NCI-H2227 treated with DMSO at 0.1 percent for 48 hours (cell line): ENCODE data around the gene CARS1.

ENCODE experiments used
- DNase-seq: peaks from one replicate; lab custom pipeline; 2025; lab: John Stamatoyannopoulos, UW

The CARS1 gene

DNA sequence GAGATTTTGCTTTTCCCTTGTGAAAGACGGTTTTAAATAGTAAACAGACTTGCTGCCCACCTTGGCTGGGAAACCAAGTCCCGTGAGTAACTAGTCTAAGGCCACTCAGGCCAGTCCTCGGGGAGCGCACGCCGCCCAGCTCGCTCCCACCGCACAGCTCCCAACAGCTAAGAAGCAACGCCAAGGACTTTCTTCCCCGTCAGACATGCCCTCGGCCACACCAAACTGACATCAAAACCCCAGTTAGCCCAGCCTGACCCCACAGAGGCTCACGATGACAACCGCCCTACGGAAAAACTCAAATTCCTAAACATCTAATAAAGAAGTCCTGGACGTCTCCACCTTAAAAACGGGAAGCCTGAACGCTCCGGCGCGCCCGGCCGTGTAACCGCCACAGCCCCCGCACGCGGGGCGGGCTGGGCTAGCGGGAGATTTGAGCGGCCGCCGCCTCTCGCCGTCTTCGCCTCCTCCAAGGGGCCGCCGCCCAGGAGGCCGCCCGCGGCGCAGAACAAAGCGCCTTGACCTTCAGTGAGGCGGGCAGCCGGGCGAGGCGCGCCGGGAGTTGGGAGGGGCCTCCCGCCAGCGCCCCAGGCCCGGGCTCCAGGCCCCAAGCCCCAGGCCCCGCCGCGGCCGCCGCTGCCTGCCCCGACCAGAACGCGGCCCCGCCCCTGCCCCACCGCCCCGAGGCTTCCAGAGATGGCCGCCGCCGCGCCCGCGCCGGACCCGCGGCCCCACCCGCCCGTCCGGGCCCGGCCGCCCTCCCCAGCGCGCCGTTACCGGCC lies 65.6 kb downstream of the CARS1 start:
- DNase-seq, result no peak

DNA sequence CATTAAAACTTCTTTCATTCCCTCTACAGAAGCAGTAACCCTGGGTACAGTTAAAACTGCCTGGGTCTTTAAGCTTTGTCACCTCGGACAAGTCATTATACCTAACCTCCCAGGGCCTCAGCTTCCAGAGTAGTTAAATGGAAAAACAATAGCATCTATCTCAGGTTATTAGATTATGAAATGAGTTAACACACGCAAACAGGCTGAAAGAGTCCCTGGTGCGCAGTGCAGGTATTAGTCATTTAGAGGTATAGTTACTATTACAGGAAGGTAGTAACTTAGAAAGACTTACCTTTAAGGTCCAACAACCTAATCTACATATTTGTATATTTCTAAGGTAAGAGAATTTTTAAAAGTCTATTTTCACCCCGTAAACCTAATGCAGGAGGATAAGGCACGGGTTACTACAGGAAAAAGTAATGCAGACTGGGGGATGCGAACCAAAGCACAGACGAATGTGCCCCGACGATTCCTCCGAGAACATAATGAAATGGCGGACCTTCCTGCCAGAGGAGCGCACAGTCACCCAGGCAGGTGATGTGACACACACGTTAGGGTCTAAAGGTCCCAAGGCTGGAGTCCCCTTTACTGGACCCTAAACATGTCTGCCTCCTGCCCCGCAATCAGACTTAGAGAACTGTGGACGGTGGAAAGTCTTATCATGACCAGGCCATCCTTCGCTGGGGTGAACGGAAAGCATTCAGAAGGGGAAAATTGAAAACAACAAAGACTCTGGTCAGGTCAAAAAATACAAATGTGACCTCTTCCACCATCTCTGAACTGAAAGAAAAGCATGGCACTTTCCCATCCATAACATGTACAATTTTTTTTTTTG lies 66.4 kb downstream of the CARS1 start:
- no peak for DNase-seq

DNA sequence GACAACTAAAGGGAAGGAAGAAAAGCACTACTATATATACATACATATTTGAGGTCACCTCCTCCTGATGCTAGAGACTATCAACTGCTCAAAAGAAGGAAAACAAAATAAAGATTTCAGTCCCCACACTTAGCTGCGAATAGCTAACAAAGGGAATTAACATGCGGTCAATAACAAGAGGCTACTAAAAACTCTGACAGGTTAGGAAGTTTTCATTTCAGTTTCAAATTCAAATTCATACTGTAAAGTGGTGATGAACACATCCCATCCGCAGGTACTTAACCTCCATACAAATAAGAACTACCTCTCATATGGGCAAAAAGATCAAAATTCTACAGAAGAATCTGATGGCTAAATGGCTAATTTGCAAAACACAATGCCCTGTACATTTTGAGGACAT lies 67.7 kb downstream of the CARS1 start:
- DNase-seq, result no peak

DNA sequence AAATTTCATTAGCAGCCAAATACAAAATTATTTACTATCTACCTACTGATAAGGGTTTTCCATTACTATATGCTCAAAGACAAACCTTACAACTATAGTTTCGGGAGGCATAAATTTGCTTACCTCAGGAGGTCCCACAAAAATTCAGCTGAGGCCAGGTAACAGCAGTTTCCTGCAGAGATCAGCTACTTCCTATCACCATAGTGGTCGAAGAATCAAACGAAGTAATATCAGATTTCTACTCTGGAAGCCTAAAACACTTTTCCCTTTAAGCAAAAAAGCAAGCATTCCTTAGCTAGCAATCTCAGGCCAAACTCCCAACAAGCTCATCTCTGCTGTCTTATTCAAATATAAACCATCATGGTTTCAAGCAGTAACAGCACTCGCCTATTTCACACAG lies 68.2 kb downstream of the CARS1 start:
- DNase-seq, result no peak

DNA sequence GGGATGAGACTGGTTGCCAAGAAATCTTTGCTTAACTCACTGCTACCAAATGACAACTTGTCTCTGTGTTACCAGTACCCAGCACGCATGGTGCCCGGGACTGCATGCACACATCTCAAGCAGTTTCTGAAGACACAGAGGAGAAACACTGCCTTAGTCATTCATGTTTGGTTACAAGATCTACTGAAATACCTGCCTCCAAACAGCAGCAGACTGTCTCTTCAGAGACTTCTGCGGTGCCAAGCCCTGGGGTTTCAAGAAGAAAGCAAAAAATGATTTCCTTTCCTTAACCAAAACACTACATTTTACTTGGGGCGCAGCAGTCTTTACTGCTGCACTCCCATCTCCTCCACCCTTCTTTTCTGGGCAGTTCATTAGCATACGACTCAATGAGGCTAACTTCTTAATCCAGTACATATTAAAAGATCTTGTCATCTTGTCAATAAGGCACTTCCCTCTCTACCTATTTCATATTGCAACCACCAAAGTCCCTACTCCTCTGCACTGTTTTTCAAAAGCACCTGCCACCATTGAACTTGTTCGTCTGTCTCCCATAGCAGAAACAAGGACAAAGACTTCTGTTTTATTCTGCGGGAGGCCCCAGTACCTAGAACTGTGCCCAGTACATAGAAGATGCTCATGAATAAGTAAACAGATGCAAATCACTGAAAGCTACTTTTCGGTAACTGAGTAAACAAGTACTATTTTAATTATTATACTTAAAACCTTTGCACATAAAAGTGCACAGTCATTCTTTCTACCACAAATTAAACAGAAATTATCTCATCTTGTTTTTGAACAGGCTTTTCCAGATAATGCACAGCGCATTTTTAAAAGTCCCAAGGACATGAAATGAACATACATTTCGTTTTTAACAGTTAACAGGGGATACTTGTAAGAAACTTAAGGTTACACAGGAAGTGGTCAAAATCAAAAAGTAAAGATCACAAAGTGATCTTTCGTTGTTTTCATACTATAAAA lies 69.1 kb downstream of the CARS1 start:
- no peak for DNase-seq

DNA sequence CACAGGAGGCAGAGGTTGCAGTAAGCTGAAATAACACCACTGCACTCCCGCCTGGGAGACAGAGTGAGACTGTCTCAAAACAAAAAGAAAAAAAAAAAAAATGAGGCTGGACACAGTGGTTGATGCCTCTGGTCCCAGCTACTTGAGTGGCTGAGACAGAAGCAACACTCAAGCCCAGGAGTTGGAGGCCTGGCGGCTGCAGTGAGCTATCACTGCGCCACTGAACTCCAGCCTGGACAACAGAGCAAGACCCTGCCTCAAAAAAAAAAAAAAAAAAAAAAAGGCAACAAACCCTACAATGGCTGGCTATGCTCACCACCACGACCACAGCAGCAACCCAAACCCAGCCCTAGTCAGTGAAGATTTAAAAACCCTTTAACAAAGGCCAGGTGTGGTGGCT lies 73.3 kb downstream of the CARS1 start:
- no peak for DNase-seq

DNA sequence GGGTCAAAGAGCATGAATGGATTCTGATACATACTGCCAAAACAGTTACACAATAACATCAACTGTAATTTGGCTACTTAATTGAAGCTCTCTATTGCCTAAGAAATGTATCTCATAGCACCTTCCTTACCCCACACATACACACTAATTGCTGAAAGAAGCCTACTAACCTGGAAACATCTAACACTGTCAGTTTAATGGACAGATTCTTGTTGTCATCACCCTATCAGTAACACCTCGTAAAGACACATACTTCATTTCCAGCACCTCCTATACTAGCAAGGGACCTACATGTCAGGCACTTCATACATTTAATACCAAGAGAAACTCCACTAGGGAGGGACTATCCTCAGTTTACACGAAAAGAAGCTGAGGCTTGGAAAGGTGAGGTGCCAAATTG lies 75.0 kb downstream of the CARS1 start:
- DNase-seq, result no peak

DNA sequence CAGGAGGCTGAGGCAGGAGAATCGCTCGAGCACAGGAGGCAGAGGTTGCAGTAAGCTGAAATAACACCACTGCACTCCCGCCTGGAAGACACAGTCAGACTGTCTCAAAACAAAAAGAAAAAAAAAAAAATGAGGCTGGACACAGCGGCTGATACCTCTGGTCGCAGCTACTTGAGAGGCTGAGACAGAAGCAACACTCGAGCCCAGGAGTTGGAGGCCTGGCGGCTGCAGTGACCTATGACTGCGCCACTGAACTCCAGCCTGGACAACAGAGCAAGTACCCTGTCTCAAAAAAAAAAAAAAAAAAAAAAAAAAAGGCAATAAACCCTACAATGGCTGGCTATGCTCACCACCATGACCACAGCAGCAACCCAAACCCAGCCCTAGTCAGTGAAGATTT lies 76.1 kb downstream of the CARS1 start:
- no peak for DNase-seq

DNA sequence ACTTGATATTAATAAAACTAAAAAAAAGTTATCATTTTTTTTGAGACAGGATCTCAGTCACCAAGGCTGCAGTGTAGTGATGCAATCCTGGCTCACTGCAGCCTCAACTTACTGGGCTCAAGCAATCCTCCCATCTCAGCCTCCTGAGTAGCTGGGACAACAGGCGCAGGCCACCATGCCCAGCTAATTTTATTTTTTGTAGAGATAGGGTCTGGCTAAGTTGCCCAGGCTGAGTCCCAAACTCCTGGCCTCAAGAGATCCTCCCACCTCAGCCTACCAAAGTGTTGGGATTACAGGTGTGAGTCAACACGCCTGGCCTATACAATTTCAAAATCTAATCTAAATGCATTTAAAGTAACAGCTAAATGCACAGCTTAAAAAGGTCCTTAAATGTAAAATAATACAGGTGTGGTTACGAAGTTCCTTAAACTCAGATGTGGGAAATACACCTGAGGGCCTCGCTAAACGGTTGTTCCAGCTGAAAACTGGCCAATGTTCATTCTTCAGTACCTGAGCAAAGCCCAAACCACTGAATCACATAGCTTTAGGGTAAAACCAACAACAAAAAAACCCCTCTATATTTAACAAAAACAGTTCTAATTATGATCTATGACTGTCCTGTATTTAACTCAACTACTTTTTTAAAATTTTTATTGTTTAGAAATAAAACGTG lies 76.9 kb downstream of the CARS1 start:
- no peak for DNase-seq

DNA sequence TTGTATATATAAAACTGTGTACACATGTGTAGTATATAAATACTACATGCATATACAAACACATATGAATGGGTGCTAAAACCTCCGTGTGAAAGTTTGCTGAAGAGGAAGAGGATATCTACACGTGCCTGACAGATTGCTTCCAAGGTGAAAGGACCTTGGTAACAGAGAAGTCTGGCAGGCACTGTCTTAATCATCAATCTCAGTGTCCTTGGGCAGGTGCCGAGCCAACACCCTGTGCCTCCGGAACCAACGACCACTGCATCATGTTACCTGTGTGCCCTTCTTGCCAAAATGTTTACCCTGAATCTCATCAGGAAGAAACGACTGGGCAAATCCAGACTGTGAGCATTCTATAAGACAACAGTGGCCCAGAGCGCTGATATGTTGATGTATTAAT lies 80.1 kb downstream of the CARS1 start:
- DNase-seq, result no peak

DNA sequence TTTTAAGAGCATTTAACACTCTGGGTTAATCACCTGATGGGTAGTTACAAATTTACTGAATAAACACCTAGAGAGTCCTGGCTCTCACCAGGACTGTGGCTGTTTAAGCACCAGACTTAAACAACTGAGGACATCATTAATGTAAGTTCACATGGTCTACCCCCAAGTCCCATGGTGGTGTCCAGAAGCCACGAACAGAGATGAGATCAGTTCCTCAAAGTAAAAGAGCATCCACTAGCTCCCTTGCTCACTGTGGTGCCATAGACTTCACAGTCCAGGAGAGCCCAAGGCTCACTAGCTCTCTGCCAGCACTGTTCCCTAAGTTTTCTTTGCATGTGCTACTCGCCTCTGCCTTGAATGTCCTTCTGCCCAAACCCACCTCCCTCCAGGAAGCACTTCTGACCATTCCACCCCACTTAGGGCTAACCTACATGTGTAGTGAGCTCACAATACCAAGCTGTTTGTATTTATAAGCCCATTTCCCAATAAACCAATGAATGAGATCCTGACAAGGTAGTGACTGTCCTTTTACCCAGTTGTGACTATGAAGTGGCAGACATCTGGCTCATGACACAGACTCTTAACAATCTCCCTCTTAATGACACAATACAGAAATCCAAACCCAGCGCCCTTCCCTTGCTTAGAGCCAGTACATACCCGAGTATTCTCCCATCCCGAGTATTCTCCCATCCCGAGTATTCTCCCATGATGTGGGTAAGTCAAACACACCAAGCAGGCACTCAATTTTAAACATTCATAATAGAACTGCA lies 80.7 kb downstream of the CARS1 start:
- DNase-seq, result no peak

DNA sequence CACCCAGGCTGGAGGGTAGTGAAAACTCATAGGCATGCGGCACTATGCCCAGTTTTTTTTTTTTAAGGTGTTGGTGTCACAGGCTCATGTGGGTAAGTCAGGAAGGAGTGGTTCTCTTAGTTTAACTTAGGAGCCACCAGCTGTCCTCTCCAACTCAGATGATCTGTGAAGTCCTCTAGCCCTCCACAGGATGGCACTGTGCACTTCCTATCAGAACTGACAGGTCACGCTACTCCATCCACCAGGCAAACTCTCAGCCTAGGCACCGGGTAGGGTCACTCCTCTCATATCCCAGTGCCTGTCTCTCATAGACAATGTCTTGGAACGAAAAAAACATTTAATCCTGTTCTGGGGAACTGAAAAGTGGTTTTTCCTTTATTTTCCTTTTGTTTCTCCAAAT lies 81.6 kb downstream of the CARS1 start:
- no peak for DNase-seq

DNA sequence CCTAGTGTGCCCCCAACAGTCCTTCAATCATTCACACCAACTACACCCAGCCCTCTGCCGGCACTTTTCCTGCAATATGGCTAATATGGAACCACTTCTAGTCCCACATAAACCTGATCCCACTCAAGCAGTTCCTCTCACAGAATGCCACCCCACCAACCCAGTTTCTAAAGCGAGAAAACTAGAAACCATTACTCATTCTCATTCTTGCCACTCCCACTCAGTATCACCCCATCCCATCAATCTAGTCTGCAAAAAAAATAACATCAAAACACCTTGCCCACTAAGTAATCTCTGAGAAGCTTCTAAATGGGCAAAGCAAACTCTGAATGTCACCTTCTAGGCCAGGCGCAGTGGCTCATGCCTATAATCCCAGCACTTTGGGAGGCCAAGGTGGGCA lies 83.0 kb downstream of the CARS1 start:
- no peak for DNase-seq

DNA sequence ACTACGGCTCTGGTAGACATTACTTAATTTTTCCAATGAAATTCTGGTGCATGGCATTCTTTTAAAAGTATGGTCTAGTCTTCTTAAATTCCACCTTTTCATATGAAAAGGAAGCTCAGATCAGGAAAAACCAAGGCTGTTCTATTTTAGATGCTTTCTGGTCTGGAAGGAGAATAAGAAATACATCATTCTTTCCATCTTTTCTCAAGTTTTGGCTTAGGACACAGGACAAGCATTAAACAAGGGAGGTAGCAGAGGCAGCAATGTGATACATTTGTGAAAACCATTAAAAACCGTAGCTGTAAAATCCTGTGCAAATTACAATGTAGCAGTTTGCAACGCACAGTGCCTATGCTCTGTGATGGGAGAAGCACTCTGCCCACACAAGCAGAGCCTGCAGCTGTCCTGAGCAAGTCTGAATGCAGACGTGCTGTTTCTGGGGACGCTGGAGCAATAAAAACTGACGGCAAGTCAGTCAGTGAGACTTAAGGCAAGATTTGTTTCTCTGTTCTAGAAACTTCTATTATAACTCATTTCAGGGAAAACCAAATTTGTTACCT lies 88.8 kb downstream of the CARS1 start:
- no peak for DNase-seq

DNA sequence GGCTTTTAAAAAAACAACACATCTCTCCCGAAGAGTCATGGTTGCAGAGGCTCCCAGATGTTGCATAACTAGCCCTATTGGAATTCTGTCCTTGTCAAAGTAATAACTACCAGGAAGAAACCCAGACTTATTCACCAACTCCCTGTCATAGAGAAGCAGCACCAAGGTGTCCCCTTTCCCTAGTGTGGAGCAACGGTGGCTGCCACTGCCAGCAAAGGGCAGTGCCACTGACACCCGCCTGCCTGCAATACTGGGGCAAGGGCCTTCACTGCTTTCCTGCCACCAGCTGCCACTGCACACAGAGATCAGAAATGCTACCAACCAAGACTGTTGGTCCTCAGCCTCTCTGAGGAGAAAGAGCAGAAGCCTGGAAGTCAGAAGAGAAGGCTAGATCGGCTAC lies 92.4 kb downstream of the CARS1 start:
- no peak for DNase-seq

DNA sequence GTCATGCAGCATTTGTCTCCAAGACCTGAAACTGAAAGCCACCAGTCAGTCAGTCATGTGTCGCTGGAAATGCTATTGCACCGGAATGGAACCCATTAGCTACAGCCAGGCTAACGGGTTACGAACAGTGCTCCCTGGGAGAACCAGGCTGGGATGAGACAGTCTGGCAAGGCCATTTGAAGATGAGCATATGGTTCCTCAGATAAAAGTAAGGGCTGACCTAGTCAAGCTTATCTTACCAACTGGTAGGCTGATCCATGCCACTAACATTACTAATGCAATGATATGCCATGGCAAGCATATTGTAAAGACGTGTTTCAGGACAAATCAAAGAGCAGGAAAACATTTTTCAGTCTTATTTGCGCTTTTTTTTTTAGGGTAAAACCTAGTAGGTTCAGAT lies 93.5 kb downstream of the CARS1 start:
- no peak for DNase-seq

DNA sequence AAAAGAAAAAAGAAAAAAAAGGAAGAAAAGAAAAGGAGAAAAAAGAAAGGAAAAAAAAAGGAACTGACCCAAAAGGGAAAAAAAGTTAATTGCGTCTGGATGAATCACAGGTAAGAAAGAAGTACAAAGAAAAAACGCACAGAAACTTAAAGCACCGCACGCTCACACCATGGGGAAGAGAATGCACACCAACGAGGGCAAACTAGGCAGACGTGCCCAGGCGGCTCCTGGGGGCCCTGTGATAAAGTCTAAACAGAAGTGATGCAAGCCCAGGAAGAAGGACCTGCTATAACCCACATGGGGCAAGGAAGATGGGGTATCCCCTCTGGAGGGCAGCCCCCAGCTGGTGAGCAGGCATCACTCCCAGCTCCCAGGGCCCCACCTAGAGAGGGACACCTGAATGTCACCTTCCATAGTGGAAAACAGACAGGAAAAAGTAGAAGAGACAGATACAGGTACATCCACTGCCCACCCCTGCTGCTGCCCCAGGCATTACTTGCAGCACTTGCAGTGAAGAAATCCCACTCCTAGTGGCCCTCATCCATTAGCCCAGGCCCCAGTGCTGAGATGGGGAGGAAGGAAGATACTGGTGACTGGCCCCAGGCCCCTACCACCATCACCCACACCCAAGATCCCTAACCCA lies 94.0 kb downstream of the CARS1 start:
- DNase-seq, result no peak

DNA sequence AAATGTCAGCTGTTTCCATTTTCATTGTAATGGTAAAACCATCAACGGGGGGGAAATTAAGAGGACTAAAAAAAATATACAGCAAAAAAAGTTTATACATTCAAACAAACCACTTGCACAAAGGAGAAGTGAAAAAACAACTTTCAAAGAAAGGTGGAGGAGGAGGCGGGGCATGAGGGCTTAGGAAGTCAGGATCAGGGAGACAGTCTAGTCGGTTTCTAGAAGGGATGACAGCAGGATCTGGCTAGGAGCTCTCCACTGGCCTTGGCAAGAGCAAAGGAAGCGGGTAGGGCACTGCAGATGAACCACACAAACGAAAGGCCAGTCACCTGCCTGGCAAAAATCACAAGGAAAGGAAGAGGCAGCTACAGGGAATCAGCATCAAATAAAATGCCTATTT lies 96.1 kb downstream of the CARS1 start:
- DNase-seq, result no peak

DNA sequence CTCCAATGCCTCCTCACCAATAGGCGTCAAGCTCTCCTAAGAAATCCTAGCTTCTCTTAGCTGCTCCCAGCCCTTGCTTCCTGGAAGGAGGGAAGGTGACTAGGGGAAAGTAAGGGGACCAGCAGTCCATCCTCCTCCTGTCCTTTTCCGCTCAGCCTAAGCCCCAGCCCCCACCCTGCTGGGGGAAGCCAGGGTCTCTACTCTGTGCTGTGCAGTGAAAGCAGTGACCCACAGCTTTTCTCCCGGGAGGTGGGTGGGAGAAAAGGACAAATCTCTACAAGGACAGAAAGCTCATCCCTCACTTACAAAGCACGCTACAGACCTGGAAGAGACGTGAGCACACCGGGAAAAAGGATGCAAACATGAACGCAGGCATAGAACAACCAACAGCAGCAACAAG lies 97.1 kb downstream of the CARS1 start:
- DNase-seq, result no peak

DNA sequence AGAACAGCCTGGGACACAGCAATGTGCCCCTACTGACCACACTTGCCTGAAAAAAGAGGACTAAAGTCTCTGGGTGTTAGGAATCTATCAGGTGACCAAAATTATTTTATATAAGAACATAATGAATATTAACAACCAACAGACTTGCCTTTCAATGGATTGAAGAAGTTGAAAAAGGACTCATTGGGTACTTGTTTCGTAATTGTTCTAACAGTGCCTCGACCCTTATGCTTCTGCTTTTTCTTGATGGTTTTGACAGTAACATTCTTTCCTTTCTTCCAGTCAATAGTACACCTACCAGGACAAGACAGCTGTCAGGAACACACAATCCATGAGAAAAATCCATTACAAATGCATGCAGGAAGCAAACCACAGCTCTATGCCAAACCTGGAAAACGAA lies 99.0 kb downstream of the CARS1 start:
- DNase-seq, result no peak
